T-cell (primary cell): ENCODE data around the gene OPRL1. TPM values are rescaled to one million over a fixed set of nuclear protein-coding genes. Genes with fewer than 3 reads are reported as not detected.

ENCODE experiments used
- ATAC-seq, 4 experiments: fragments of 200-7000 bp in 3 of 4; fragments of 150-1000 bp in 1 of 4; cut with Tn5 transposase; replicated peaks in 1 of 4; 1 replicate in 3 of 4; 2 replicates in 1 of 4; pipeline ENCODE4 v1.10.0; 2021; ENCODE audit warnings: moderate library complexity in 3 of 4, mild to moderate bottlenecking in 2 of 4, moderate number of reproducible peaks in 1 of 4
- CTCF ChIA-PET, 2 donors: fragments of 300-600 bp; sonication (Branson Sonifier 250); formaldehyde crosslinking; loops; one replicate each; lab custom pipeline; 2022; ENCODE audit warnings: antibody characterized with exemption in 2 of 2; lab: Charles Lee
- POLR2A ChIA-PET, 2 donors: fragments of 300-600 bp; sonication (Branson Sonifier 250); formaldehyde crosslinking; loops; one replicate each; lab custom pipeline; 2022; ENCODE audit warnings: antibody characterized with exemption in 2 of 2; lab: Charles Lee
- DNase-seq, 35 experiments: peaks; one replicate each; pipeline versions ENCODE4 v3.0.0 to v3.0.0-alpha.2; 2013 to 2023
- H3K27ac ChIP-seq: one replicate; pipeline ENCODE4 v1.5.1; 2013; ENCODE audit warnings: low read length
- H3K27me3 ChIP-seq, 2 experiments: replicated peaks in 1 of 2; 1 replicate in 1 of 2; 2 replicates in 1 of 2; pipeline versions ENCODE4 v1.6.1 to v1.7.0; 2013; ENCODE audit warnings: low read length in 1 of 2, mixed read lengths in 1 of 2; ENCODE audit not compliant: control insufficient read depth in 2 of 2, insufficient read depth in 2 of 2; ENCODE audit errors: extremely low read depth in 1 of 2
- H3K36me3 ChIP-seq, 2 donors: 1 replicate in 1 of 2; 2 replicates in 1 of 2; pipeline versions ENCODE4 v1.6.1 to v1.7.0; 2013; ENCODE audit warnings: low read length in 1 of 2; ENCODE audit not compliant: control insufficient read depth in 2 of 2, insufficient read depth in 1 of 2; ENCODE audit errors: extremely low read depth in 1 of 2
- H3K4me1 ChIP-seq, 2 experiments: 1 replicate in 1 of 2; 2 replicates in 1 of 2; pipeline versions ENCODE4 v1.6.1 to v1.7.0; 2013; ENCODE audit warnings: low read length in 2 of 2, mixed read lengths in 1 of 2; ENCODE audit not compliant: insufficient read depth in 2 of 2, control insufficient read depth in 1 of 2; ENCODE audit errors: extremely low read depth in 1 of 2
- H3K4me3 ChIP-seq, 2 donors: 1 replicate in 1 of 2; 2 replicates in 1 of 2; pipeline versions ENCODE4 v1.5.1 to v1.7.0; 2013; ENCODE audit warnings: mild to moderate bottlenecking in 2 of 2, low read length in 1 of 2, moderate library complexity in 1 of 2; ENCODE audit not compliant: control insufficient read depth in 1 of 2; ENCODE audit errors: extremely low read depth in 1 of 2
- H3K9me3 ChIP-seq: 2 replicates; pipeline ENCODE4 v1.7.0; 2013
- H3K27ac Mint-ChIP-seq, 2 donors: one replicate each; pipeline ENCODE4 v1.8.0; 2020 to 2021; ENCODE audit warnings: mild to moderate bottlenecking in 2 of 2, mixed read lengths in 2 of 2
- H3K27me3 Mint-ChIP-seq, 2 donors: one replicate each; pipeline ENCODE4 v1.8.0; 2021 to 2022; ENCODE audit warnings: mixed read lengths in 2 of 2
- H3K36me3 Mint-ChIP-seq: one replicate; pipeline ENCODE4 v1.8.0; 2021; ENCODE audit warnings: mixed read lengths
- H3K4me1 Mint-ChIP-seq, 3 donors: one replicate each; pipeline ENCODE4 v1.8.0; 2020 to 2022; ENCODE audit warnings: mixed read lengths in 3 of 3, mild to moderate bottlenecking in 1 of 3
- H3K4me3 Mint-ChIP-seq, 3 donors: one replicate each; pipeline ENCODE4 v1.8.0; 2020 to 2022; ENCODE audit warnings: mild to moderate bottlenecking in 3 of 3, mixed read lengths in 3 of 3, moderate library complexity in 3 of 3
- H3K9me3 Mint-ChIP-seq, 3 donors: one replicate each; pipeline ENCODE4 v1.8.0; 2020 to 2022; ENCODE audit warnings: mixed read lengths in 3 of 3
- WGBS: methylation state at CpG from one replicate; pipeline ENCODE4 v1.1.5; 2013; ENCODE audit warnings: missing lambda C conversion rate; ENCODE audit not compliant: insufficient coverage; 5-methylcytosine and 5-hydroxymethylcytosine counted together
- total RNA-seq, 35 experiments: library from RNA in 6 of 35; stranded (reverse) in 6 of 35; fragments of 120-200 nt in 1 of 35; gene quantifications; one replicate each; pipeline versions ENCODE4 v1.2.1 to v1.2.4 and lab custom pipeline; 2013 to 2026

OPRL1 gene
- total RNA-seq, 5 donors from 2014 or later (not counting 1 experiment from before 2014, with no cell fraction given), result 1.1 to 1.9 (median 1.5) TPM

GRCh38 chr20:64091770-64092169 is 11.9 kb downstream of the OPRL1 start:
- no peak for DNase-seq
- Mint-ChIP-seq H3K4me3 (no peak overlapping the region), H3K27ac (no peak overlapping the region), H3K27me3 (peaks cover 0 to 2% of the 10 kb centered on the region in 2 donors), H3K4me1 (peaks cover 6 to 12% (median 8%) of the 10 kb centered on the region in 3 donors), H3K36me3 (peaks cover 2% of the 10 kb centered on the region), H3K9me3 (peaks cover 0 to 3% (median 2%) of the 10 kb centered on the region in 3 donors)
- no peak overlapping the region for H3K4me3 ChIP-seq
- ChIA-PET POLR2A (no interaction called here), CTCF (no interaction called here)
- H3K4me1 ChIP-seq, result peaks cover 4 to 10% of the 10 kb centered on the region in 2 experiments
- ATAC-seq, result no peak
- H3K27me3 ChIP-seq, result peaks cover 0 to 22% of the 10 kb centered on the region in 2 experiments
- WGBS, result 52% methylated on average over 9 of the region's 16 CpGs
- peaks cover 0 to 5% of the 10 kb centered on the region in 2 donors for H3K36me3 ChIP-seq
- no peak overlapping the region for H3K27ac ChIP-seq
- H3K9me3 ChIP-seq, result no peaks in the 10 kb centered on the region

- CTCF ChIA-PET, result no interaction called here
- Mint-ChIP-seq H3K9me3 (peaks cover 0 to 5% (median 2%) of the 10 kb centered on the region in 3 donors), H3K27ac (no peak overlapping the region), H3K36me3 (peaks cover 4% of the 10 kb centered on the region), H3K4me3 (peak overlapping the region in 1 of 3 donors; percentile 23), H3K4me1 (peaks cover 6 to 12% (median 8%) of the 10 kb centered on the region in 3 donors), H3K27me3 (peaks cover 0 to 2% of the 10 kb centered on the region in 2 donors)
- ATAC-seq (peak in 1 of 4 experiments; percentile 47), DNase-seq (no peak)
- no peaks in the 10 kb centered on the region for H3K9me3 ChIP-seq
- 84% methylated on average over 26 of the region's 27 CpGs for WGBS
- peaks cover 0 to 6% of the 10 kb centered on the region in 2 donors for H3K36me3 ChIP-seq
- H3K27ac ChIP-seq, result no peak overlapping the region
- H3K27me3 ChIP-seq, result peaks cover 0 to 22% of the 10 kb centered on the region in 2 experiments
- POLR2A ChIA-PET, result no interaction called here
- peaks cover 4 to 10% of the 10 kb centered on the region in 2 experiments for H3K4me1 ChIP-seq
- no peak overlapping the region for H3K4me3 ChIP-seq
Observed at GRCh38 chr20:64092258-64093012, 12.6 kb downstream of the OPRL1 start.

DNA sequence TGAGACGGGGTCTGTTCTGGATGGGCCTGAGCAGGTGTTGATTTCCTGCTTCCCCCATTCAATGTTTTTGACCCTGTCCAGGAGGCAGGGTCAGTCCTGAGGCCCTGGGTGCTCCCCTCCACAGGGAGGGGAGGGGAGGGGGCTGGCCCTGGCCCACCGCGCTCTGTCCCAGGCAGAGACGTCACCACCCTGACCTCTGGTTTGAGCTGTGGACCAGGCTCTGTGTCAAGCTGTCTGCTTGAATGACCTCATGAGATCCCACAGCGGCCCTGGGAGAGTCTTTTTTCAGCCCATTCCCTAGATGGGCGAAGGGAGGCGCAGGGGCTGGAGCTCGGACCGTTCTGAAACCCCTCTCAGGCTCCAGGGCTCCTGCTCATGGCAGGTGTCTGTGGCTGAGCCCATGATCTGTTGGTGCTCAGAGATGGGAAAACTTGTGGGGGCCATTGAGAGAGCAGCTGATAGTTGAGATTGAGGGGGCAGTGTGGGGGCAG is 13.2 kb downstream of the OPRL1 start:
- Histone ChIP-seq H3K4me3 (no peak overlapping the region), H3K9me3 (no peaks in the 10 kb centered on the region), H3K4me1 (peaks cover 4 to 10% of the 10 kb centered on the region in 2 experiments), H3K36me3 (peaks cover 0 to 13% of the 10 kb centered on the region in 2 donors), H3K27ac (no peak overlapping the region), H3K27me3 (peaks cover 0 to 22% of the 10 kb centered on the region in 2 experiments)
- no peak for ATAC-seq
- H3K36me3 Mint-ChIP-seq, result peaks cover 4% of the 10 kb centered on the region
- no peak overlapping the region for H3K4me3 Mint-ChIP-seq
- H3K4me1 Mint-ChIP-seq, result peaks cover 6 to 12% (median 8%) of the 10 kb centered on the region in 3 donors
- POLR2A ChIA-PET, result no interaction called here
- WGBS, result 91% methylated on average over 4 of the region's 9 CpGs
- H3K27ac Mint-ChIP-seq, result no peak overlapping the region
- no peak for DNase-seq
- H3K9me3 Mint-ChIP-seq, result peaks cover 0 to 5% (median 0%) of the 10 kb centered on the region in 3 donors
- CTCF ChIA-PET, result no interaction called here
- H3K27me3 Mint-ChIP-seq, result peaks cover 0 to 2% of the 10 kb centered on the region in 2 donors

DNA sequence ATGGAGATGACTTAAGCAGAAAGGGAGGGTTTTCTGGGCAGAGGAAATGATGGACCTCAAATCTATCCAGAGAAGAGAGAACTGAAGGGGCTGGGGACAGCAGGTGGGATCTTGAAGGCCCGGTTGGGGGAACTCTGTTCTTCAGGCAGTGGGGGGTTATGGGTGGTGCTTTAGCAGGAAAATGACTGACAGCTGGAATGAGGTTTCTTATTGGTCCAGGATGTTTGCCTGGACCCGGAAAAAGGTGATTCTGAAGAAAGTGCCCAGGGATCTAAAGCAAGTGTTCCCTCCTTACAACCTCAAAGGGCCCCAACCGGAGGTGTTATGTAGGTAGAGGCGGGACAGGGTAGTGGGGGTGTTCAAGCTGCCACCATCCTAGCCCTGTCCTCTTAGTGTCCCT is 15.6 kb downstream of the OPRL1 start:
- WGBS, result 89% methylated on average over 3 of the region's 4 CpGs

DNA sequence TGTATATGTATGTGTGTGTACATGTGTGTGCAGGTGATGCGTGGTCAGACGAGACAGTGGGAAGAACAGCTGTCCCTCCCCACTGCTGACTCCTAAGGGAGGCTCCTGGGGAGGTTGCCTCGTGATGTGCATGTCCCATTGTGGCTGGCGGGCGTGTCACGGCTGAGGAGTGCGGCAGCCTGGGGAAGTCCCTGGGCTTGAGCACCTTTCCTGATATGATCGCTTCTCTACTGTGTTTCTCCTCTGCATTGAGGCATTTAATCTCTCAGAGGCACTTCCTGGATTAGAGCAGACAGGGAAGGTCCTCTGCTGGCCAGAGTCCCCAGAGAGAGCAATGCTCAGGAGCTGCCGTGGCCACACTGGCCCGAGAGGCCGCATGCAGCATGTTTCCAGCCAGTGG is 16.0 kb downstream of the OPRL1 start:
- peaks cover 8 to 19% (median 10%) of the 10 kb centered on the region in 3 donors for H3K4me1 Mint-ChIP-seq
- ChIA-PET CTCF (no interaction called here), POLR2A (no interaction called here)
- ATAC-seq, result no peak
- no peak for DNase-seq
- H3K4me3 Mint-ChIP-seq, result no peak overlapping the region
- Histone ChIP-seq H3K9me3 (no peaks in the 10 kb centered on the region), H3K36me3 (peaks cover 0 to 19% of the 10 kb centered on the region in 2 donors), H3K27me3 (peaks cover 0 to 28% of the 10 kb centered on the region in 2 experiments), H3K4me3 (no peak overlapping the region), H3K4me1 (peaks cover 12 to 15% of the 10 kb centered on the region in 2 experiments), H3K27ac (no peak overlapping the region)
- H3K27ac Mint-ChIP-seq, result no peak overlapping the region
- WGBS, result 73% methylated on average over 9 of the region's 11 CpGs
- peaks cover 0 to under 1% of the 10 kb centered on the region in 2 donors for H3K27me3 Mint-ChIP-seq
- peaks cover 4% of the 10 kb centered on the region for H3K36me3 Mint-ChIP-seq
- H3K9me3 Mint-ChIP-seq, result peaks cover 0 to 5% (median 0%) of the 10 kb centered on the region in 3 donors

More for the DNA sequence above, 15.6 kb downstream of the OPRL1 start:
- Mint-ChIP-seq H3K36me3 (peaks cover 4% of the 10 kb centered on the region), H3K27ac (no peak overlapping the region), H3K4me3 (no peak overlapping the region), H3K27me3 (no peaks in the 10 kb centered on the region), H3K9me3 (peaks cover 0 to 5% (median 0%) of the 10 kb centered on the region in 3 donors), H3K4me1 (peaks cover 8 to 16% (median 10%) of the 10 kb centered on the region in 3 donors)
- ChIA-PET POLR2A (no interaction called here), CTCF (no interaction called here)
- no peak overlapping the region for H3K4me3 ChIP-seq
- H3K9me3 ChIP-seq, result no peaks in the 10 kb centered on the region
- no peak overlapping the region for H3K27ac ChIP-seq
- peaks cover 0 to 24% of the 10 kb centered on the region in 2 experiments for H3K27me3 ChIP-seq
- peaks cover 0 to 19% of the 10 kb centered on the region in 2 donors for H3K36me3 ChIP-seq
- H3K4me1 ChIP-seq, result peaks cover 10 to 12% of the 10 kb centered on the region in 2 experiments
- ATAC-seq (no peak), DNase-seq (no peak)

- 79% methylated on average over 6 of the region's 6 CpGs for WGBS
- ATAC-seq (no peak), DNase-seq (no peak)
- peaks cover 0 to 31% of the 10 kb centered on the region in 2 experiments for H3K27me3 ChIP-seq
- peaks cover 12 to 17% of the 10 kb centered on the region in 2 experiments for H3K4me1 ChIP-seq
- H3K36me3 ChIP-seq, result peaks cover 0 to 19% of the 10 kb centered on the region in 2 donors
- H3K4me1 Mint-ChIP-seq, result peaks cover 12 to 25% (median 16%) of the 10 kb centered on the region in 3 donors
- H3K9me3 Mint-ChIP-seq, result peaks cover 0 to 5% (median 0%) of the 10 kb centered on the region in 3 donors
- peaks cover 3 to 7% of the 10 kb centered on the region in 2 donors for H3K27me3 Mint-ChIP-seq
- no peak overlapping the region for H3K27ac ChIP-seq
- no peak overlapping the region for H3K4me3 Mint-ChIP-seq
- POLR2A ChIA-PET, result no interaction called here
- CTCF ChIA-PET, result no interaction called here
- peaks cover 4% of the 10 kb centered on the region for H3K36me3 Mint-ChIP-seq
- no peak overlapping the region for H3K27ac Mint-ChIP-seq
- H3K4me3 ChIP-seq, result no peak overlapping the region
- H3K9me3 ChIP-seq, result no peaks in the 10 kb centered on the region
Observed at GRCh38 chr20:64096535-64096934, 16.7 kb downstream of the OPRL1 start.
